Effector CD8-positive, alpha-beta T cell (primary cell): Measurements from ENCODE around the gene HIPK3.
"Not testable (repeated sequence)": the region's sequence is repeated elsewhere in the genome, so short reads cannot be mapped to it uniquely, and the experiment has no call there.

Experiments
- DNase-seq: peaks from one replicate; lab custom pipeline; 2025; lab: John Stamatoyannopoulos, UW

HIPK3 gene

DNA sequence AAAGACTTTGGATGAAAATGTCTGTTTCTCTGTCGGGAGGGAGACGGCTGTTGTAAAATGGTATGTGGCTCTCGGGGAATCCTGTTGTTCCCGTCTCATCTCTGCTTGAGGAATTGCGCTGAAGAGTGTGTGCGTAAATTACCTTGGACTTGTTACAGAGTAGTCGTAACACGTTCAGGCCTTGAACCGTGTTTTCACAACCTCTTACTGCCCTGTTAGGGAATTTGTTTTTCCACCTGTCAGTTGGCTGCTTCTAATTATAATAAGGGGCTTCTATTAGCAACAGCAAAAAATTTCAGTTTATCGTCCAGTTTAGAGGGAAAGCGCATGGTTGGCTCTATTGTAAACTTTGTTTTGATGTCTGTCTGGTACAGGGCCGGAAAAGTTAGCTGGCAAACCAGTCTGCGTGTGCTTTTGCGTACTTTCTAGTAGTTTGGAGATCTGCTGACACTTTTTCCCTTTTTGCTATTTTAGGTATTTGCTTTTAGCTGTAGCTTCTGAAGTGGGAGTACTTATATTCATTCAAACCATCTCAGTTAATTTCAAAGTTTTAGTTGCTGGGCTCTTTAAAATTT, 1.5 kb downstream of the HIPK3 start:
- DNase-seq: no peak

DNA sequence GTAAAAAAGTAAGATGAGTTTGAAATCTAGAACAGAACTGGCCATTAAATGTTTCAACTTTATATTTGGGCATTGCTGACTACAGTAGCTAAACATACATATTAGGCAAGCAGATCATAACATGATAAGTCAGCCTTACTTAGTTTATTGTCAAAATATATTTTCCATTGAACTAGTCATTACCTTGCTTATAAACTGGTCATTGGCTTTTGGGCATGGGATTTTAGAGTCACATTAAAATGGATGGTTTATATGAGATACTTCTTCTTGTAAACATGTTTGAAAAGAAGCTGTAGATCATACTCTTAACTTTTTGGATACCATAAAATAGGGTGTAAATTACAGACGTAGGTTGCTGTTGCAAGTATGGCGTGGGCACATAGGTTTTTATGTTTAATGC, 2.7 kb downstream of the HIPK3 start:
- DNase-seq: no peak

DNA sequence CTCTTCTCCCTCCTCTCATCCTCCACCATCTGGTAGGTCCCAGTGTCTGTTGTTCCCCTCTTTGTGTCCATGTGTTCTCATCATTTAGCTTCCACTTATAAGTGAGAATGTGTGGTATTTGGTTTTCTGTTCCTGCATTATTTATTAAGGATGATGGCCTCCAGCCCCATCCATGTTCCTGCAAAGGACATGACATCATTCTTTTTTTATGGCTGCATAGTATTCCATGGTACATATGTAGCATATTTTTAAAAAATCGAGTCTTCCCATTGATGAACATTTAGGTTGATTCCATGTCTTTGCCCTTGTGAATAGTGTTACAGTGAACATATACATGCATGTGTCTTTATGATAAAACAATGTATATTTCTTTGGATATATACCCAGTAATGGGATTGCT, 4.2 kb downstream of the HIPK3 start:
- DNase-seq: not testable (repeated sequence)

DNA sequence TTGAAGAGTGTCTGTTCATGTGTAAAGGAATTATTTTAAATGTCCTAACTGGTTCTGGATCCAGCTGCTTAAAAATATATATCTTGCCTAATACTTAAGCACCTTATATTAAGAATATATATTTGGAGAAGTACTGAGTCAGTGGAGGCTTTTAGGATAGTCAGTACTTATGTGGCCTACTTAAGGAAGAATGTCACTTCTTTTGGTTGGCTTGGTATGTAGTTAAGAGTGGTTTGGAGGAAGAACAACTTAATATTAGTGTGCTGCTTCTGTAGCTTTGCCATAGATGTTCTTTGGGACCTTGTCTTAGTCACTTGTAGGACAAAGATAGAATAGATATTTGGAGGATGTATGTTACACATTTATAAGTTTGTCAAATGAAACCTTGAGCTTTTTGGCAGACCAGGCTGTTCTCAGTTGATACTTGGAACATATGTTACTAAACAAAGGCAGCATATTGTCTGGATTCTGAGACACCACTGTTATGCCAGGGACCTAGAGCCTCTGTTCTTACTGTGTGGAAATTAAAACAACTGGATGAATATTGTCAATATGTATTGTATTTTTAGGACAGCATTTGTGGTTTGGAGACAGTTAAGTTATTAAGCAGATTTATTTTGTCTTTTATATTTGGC, 4.9 kb downstream of the HIPK3 start:
- DNase-seq: no peak

DNA sequence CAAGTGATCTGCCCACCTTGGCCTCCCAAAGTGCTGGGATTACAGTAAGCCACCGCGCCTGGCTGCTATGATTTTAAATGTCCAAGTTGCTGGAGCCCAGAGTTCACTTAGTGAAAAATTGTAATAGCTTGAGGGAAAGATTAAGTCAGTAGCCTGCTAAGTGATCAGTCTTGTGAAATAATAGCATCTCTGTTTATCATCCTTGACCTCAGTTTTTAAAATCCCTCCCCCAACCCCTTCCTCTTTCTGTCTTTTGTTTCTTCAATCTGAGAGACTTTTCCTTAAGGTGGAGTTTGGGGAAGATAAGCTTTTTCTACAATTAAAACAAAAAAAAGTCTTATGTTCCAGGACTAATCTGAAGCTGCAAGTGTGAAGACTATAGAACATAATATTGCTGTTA, 6.4 kb downstream of the HIPK3 start:
- DNase-seq: no peak

DNA sequence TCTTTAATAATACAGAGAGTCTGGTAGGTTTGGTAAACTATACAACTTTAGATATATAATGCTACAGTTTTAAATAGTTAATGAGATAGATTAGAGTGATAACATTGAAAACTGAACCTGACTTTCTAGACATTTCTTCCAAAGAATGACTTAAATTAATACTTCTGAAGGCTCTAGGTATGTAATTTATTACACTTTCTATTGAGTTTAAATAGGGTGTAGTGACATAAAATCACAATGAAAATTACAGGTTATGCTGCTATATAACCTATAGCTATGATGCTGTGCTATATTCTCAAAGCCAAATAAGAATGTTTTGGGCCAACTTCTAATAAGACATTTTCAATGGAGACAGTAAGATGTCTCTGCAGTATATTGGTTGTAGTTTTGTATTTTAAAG, 7.7 kb downstream of the HIPK3 start:
- DNase-seq: no peak

DNA sequence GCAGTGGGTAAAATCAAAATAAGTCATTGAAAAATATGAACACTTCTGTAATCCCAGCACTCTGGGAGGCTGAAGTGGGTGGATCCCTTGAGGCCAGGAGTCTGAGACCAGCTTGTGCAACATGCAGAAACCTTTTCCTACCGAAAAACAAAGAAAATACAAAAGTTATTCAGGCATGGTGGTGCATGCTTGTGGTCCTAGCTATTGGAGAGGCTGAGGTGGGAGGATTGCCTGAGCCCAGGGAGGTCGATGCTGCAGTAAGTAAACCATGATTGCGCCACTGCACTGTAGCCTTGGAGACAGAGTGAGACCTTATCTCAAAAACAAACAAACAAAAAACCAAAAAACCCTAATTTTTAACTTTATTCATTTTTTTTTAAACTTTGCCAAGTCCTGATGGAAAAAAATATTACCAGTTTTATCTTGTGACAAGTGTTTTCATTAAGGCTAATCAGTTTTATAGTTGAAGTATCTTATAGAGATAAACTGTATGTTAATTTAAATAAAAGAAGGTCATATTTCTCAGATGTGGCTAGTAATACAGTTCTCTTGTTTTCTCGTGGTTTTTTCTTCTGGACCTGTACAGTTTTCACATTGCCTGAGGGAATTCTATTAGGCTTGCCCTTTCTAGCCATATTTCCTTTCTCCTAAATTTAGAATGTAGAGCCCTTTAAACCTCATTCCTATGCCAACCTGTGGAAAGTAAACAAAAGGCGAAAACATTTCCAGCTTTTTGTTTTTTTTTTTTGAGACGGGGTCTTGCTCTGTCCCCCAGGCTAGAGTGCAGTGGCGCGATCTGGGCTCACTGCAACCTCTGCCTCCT, 9.4 kb downstream of the HIPK3 start:
- no peak for DNase-seq

DNA sequence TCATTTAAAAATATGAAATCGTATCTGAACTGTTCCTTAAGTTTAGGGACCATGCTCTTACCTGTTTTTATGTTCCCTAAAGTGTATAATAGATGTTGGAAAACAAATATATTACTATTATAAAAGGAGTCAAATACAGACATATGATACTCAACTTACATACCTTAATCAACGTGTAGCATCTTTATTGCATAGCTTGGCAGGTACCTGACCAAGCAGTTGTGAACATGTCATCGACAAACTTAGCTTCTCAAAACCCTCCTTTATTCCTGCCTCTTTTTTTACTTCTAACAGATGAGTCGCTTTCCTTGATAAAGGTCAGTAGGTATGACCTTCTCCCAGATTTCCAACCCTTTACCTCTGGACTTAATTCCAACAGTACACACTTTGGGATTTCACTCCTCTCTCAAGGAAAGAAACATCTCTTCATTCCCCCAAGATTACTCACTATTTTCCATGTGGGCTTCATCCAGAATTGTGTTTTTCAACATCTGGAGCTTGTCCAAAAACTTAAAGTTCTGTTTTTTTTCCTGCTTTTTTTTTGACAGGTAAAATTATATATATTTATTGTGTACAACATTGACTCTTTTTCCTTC, 11.9 kb downstream of the HIPK3 start:
- no peak for DNase-seq

DNA sequence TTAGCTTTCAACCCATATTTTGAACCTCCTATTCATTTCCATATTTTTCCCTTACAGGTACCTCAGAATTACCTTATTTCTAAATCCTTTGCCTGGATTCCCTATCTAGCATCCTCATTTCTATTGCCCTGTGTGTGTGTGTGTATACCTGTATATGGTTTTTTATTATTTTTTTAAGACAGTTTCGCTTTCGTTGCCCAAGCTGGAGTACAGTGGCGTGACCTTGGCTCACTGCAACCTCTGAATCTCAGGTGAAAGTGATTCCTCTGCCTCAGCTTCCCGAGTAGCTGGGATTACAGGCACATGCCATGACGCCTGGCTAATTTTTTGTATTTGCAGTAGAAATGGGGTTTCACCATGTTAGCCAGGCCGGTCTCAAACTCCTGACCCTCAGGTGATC, 12.6 kb downstream of the HIPK3 start:
- no peak for DNase-seq

DNA sequence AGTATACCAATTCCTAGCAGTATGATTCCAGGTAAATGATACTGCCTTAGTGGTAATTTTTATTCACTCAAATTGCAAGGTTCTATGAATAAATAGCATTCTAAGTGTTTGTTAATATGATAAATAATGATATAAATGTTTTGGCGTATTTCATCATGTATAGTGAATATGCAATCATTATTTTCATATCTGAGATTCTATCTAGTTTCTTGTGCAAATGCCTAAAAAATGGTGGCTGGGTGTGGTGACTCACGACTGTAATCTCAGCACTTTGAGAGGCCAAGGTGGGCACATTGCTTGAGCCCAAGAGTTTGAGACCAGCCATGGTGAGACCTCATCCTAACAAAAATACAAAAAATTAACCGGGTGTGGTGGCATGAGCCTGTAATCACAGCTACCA, 13.9 kb downstream of the HIPK3 start:
- DNase-seq: no peak

DNA sequence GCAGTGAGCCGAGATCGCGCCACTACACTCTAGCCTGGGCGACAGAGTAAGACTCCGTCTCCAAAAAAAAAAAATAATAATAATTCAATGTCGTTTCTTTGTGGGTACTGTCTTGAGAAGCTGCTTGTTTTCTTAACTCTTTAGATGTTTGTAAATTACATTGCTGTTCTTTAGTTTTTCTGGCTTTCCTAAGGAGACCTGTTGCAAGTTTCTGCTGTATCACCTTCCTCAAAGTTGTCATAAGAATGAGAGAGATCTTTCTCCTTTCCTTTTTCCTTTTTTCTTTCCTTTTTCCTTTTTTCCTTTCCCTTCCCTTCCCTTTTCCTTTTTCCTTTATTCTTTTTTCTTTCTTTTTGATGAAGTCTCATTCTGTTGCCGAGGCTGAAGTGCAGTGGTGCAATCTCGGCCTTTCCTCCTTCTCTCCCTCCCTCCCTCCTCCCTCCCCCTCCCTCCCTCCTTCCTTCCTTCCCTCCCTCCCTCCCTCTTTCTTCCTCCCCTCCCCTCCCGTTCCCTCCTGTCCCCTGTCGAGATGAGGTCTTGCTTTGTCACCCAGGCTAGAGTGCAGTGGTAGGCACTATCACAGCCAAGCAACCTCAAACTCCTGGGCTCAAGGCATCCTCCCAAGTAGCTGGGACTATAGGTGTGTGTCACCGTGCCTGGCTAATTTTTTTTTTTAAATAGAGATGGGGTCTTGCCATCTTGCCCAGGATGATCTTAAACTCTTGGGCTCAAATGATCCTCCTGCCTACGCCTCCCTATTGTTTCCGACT, 15.3 kb downstream of the HIPK3 start:
- DNase-seq: no peak

DNA sequence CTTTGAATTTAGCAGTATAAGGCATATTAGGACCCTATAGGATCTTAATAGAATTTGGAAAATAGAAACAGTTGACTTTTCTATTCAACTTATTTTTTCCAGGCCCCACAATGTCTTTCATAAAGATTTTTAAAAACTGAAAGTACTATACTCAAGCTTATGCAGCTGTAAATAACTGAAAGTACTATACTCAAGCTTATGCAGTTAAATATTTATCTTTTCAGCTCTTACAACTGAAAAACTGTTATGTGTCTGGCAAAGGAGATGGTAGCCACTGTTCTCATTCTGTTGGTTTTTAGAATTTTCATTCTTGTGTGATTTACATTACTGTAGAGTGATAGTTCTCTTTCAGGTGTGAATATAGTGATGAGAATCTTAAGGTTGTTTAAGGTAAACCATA, 16.5 kb downstream of the HIPK3 start:
- no peak for DNase-seq

DNA sequence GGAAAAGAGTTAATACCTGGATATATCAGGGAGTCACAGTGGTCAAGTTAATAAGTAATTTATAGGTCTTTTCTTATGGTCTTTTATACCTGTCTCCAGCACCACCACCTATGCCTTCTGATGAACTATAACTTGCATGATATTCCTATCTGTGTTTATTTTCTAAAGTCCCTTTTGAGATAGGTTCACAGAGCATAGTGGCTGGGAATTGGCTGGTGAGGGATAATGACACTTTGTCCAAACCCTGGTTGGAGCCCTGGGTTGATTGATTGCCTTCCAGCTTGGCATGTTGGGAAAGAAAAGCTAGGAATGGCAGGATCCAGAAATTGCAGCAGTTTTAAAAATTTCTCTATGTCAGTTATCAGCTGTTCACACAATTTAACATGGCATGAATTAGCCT, 23.2 kb downstream of the HIPK3 start:
- DNase-seq: no peak

DNA sequence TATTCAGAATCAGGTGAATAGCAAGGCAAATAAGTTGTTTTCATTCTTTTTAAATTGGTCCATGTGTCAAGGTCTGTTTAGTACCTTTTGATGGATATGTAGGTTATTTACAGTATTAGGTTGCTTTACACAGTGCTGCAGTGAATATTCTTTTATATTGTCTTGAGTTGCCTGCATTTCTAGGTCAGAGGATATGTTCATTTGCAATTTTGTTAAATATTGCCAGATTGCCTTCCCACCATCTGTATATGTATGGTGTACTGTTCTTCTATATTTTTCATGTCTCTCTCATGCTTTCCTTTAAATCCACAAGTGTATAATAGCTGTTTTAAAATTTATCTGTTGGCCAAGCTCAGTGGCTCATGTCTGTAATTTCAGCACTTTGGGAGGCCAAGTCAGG, 24.6 kb downstream of the HIPK3 start:
- DNase-seq: no peak

DNA sequence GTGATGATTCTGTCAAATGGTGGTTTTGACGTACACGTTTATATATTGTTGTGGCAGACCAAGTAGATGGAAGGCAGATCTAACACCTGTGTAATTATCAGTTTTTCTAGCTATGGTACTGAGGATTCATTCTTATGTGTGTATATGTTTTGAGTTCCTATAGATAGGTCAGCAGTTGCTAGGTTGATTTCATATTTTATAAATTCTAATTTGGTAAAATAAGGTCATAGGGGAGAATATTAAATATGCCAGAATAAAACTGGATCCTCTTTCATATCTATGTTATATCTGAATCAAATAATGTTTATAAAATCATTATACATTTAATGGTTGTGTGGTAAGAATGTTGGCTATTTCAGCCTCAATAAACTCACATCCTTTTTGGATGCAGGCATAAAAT, 27.6 kb downstream of the HIPK3 start:
- no peak for DNase-seq

DNA sequence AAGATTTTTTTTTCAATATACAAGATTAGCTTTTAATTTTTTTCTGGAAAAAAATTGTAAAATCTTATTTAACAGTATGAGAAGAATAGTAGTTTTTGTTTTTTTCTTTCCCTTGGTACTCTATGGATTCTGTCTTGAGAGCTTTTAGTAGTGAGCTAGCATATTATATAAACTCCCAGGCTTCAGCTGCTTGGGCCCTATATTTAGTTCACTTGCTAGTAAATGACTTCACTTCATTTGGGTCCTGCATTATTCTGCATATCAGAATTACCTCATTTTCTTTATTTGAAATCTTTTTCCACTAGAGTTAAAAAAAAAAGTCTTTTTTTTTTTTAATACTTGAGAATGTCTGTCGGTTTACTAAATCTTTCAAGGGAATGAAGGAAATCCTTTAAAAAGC, 33.1 kb downstream of the HIPK3 start:
- DNase-seq: no peak

DNA sequence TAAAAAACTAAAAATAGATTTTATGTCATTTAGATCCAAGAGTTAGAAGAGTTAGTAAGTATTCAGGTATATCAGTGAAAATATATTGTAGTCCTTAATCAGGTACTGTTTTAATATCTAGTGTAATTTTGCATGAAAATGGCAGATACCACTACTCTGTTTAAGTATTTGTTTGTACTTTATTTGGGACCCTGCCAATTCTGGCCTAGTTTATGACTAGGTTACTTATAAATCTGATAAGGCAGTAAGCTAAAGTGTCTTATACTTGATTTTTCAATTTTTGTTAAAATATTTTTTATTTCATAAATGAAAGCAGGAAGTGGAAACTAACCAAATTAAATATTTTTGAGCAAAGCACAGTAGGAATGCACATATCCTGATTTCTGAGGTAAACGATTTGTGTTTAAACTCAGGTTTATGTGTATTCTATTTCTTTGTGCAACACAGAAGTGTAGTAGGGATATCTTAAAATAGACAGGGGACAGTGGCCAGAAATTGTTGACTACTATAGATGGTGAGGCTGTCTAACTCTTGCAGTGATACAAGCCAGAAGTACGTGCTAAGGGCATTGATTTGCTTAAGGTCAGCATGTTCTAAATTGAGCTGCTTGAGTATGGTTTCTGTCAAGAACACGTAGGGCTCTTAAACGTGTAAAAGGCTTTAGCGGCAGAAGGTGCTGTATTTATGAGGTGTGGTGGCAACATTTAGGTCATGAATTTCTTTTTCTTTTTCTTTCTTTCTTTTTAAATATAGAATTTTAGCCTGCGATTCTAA, 34.0 kb downstream of the HIPK3 start:
- DNase-seq: no peak

DNA sequence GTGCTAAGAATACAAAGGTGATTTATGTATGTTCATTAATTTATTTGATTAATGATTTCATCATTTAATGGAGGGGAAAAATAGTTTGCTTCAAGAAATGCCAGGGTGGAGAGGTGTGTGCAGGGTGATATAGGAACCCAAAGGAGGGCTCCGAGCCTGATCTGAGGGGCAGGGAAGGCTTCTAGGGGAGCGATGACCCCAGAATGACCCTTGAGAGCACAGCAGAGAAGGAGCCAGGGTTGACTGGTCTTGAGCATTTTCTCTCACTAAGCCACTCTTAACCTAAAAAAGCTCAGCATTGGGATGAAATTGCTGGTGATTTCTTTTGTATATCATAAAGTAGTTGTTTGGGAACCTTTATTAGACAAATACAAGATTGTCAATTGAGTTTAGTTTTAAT, 35.1 kb downstream of the HIPK3 start:
- no peak for DNase-seq

DNA sequence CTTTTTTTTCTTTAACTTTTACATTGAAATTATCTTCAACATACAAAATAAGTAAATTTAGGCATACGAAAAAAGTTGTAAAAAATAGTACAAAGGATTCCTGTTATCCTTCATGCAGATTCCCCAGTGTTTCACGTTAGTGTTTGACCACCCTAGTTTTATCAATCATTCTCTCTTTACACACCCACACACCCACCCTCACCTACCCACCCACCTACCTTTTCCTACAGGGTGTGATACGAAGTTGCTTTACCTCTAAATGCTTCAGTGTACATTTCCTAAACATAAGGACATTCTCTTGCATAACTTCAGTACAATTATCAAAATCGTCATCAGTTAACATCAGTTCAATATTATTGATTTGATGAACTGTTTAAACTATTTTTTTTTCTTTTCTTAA, 37.0 kb downstream of the HIPK3 start:
- no peak for DNase-seq

DNA sequence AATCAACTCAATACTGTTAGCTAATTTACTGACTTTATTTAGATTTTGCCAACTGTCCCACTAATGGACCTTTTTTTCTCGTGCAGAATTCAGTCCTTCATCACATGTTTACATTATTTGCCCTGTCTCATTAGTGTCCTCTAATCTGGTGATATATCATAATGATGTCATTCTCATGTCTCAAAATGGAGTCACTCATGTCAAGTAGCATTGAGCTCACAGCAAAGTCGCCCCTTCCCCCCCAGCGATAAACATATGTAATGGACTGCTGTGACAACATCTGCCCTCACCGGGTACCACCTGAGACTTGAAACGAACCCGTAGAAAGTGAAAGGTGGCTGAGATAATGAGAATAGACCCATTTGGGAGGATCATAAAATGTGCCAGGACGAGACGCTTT, 37.6 kb downstream of the HIPK3 start:
- DNase-seq: no peak

DNA sequence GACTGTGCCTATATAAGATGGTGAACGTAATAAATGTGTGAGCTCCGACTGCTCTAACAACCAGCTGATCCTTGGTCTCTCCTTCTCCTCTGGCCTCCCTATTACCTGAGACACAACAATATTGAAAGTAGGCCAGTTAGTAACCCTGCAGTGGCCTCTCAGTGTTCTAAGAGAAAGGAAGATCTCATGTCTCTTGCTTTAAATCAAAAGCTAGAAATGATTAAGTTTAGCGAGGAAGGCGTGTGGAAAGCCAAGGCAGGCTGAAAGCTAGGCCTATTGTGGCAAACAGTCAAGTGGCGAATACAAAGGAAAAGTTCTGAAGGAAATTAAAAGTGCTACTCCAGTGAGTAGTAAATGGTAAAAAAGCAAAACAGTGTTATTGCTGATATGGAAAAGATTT, 39.5 kb downstream of the HIPK3 start:
- DNase-seq: no peak

DNA sequence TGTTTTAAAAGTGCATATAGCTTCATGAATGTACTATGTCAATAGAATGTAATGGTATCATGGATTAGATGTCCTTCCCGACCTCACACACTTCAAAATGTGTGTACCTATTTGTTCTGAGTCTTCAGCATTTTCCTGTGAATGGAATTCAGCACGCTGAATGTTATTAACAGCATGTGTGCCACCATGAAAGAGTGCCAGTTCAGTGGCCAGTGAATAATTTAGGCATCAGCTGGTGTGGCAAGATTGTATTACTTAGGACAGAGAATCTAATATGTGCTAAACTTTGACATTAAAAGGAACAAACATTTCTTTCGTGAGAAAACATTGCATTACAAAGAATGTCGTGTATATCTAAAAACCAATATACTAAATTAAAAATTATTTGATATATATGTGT, 46.4 kb downstream of the HIPK3 start:
- DNase-seq: no peak
